Upper lobe of left lung (tissue), 4 donors: Measurements from ENCODE around the gene PLA2G4B.

ENCODE experiments used
- POLR2A ChIP-seq, 4 donors: fragments of 450-650 bp; IDR thresholded peaks; one replicate each; pipeline ENCODE4 v1.5.1; 2016 to 2017; ENCODE audit warnings: antibody characterized with exemption in 4 of 4, mild to moderate bottlenecking in 2 of 4
- TF ChIP-seq, protein P1 (sequence below), 6 experiments: fragments of 450-650 bp in 4 of 6; fragments of 200-600 bp in 2 of 6; sonication (generic) in 2 of 6; IDR thresholded peaks; one replicate each; pipeline ENCODE4 v1.5.1; 2016 to 2019; ENCODE audit warnings: antibody characterized with exemption in 6 of 6

GRCh38 chr15:41809526-41810220 is 29.0 kb upstream of the PLA2G4B start:
- no peak for TF ChIP-seq POLR2A (IDR thresholded peaks at IDR 0.05)
- TF ChIP-seq, protein P1, sequence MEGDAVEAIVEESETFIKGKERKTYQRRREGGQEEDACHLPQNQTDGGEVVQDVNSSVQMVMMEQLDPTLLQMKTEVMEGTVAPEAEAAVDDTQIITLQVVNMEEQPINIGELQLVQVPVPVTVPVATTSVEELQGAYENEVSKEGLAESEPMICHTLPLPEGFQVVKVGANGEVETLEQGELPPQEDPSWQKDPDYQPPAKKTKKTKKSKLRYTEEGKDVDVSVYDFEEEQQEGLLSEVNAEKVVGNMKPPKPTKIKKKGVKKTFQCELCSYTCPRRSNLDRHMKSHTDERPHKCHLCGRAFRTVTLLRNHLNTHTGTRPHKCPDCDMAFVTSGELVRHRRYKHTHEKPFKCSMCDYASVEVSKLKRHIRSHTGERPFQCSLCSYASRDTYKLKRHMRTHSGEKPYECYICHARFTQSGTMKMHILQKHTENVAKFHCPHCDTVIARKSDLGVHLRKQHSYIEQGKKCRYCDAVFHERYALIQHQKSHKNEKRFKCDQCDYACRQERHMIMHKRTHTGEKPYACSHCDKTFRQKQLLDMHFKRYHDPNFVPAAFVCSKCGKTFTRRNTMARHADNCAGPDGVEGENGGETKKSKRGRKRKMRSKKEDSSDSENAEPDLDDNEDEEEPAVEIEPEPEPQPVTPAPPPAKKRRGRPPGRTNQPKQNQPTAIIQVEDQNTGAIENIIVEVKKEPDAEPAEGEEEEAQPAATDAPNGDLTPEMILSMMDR (IDR thresholded peaks at IDR 0.05), result no peak
